OCI-LY7 (cell line): ENCODE results near the gene CCDC192. TPM values are rescaled to one million over a fixed set of nuclear protein-coding genes. Genes with fewer than 3 reads are reported as not detected.

ENCODE experiments used
- BruUV-seq: library from RNA; stranded (reverse); fragments of 400-500 nt; replicated peaks from 2 replicates; lab custom pipeline; 2021; lab: Mats Ljungman, UMichigan
- CTCF ChIA-PET: fragments of 300-600 bp; sonication (Branson Sonifier 250); formaldehyde crosslinking; loops from one replicate; lab custom pipeline; 2022; ENCODE audit warnings: antibody characterized with exemption; ENCODE audit not compliant: unreplicated experiment; lab: Charles Lee
- POLR2A ChIA-PET: fragments of 300-600 bp; sonication (Branson Sonifier 250); formaldehyde crosslinking; loops from one replicate; lab custom pipeline; 2022; ENCODE audit warnings: antibody characterized with exemption; lab: Charles Lee
- DNase-seq: peaks from one replicate; pipeline ENCODE4 v3.0.0-alpha.2; 2015; ENCODE audit warnings: low spot score
- H2AFZ ChIP-seq: fragments of 200-600 bp; sonication (generic), shearing (Covaris generic); 2 replicates; pipeline ENCODE4 v1.6.1; 2014; ENCODE audit warnings: mild to moderate bottlenecking, antibody characterized with exemption, low read length, moderate library complexity
- H3K27ac ChIP-seq: fragments of 200-600 bp; sonication (generic); 2 replicates; pipeline ENCODE4 v1.5.1; 2014; ENCODE audit warnings: mixed run types, low read depth, mild to moderate bottlenecking, moderate library complexity, low read length, inconsistent platforms; ENCODE audit not compliant: poor library complexity, severe bottlenecking
- H3K36me3 ChIP-seq: fragments of 200-600 bp; sonication (generic); 2 replicates; pipeline ENCODE4 v1.6.1; 2014; ENCODE audit warnings: mild to moderate bottlenecking, antibody characterized with exemption, low read length, moderate library complexity, mixed read lengths; ENCODE audit not compliant: insufficient read depth
- H3K4me1 ChIP-seq: fragments of 200-600 bp; sonication (generic); 2 replicates; pipeline ENCODE4 v1.5.1; 2014; ENCODE audit warnings: mild to moderate bottlenecking, low read length; ENCODE audit not compliant: insufficient read depth, poor library complexity, severe bottlenecking
- H3K4me2 ChIP-seq: fragments of 200-600 bp; sonication (generic); 2 replicates; pipeline ENCODE4 v1.6.1; 2014; ENCODE audit warnings: mild to moderate bottlenecking, low read length
- H3K4me3 ChIP-seq: fragments of 200-600 bp; sonication (generic); 2 replicates; pipeline ENCODE4 v1.5.1; 2014; ENCODE audit warnings: mild to moderate bottlenecking, low read depth, low read length; ENCODE audit not compliant: poor library complexity, severe bottlenecking
- H3K79me2 ChIP-seq: fragments of 200-600 bp; sonication (generic); 2 replicates; pipeline ENCODE4 v1.6.1; 2016; ENCODE audit warnings: low read depth, mild to moderate bottlenecking, low read length, moderate library complexity, mixed read lengths; ENCODE audit not compliant: insufficient read depth
- H3K9me2 ChIP-seq: fragments of 200-600 bp; sonication (generic); 2 replicates; pipeline ENCODE4 v1.6.1; 2016; ENCODE audit warnings: mild to moderate bottlenecking, low read length, mixed read lengths; ENCODE audit not compliant: insufficient read depth
- H3K9me3 ChIP-seq: fragments of 200-600 bp; sonication (generic); 2 replicates; pipeline ENCODE4 v1.6.1; 2014; ENCODE audit warnings: mild to moderate bottlenecking, mixed run types, low read length, mixed read lengths
- H4K20me1 ChIP-seq: fragments of 200-600 bp; sonication (generic); 2 replicates; pipeline ENCODE4 v1.6.1; 2014; ENCODE audit warnings: mild to moderate bottlenecking, antibody characterized with exemption, low read length, moderate library complexity, mixed read lengths; ENCODE audit not compliant: insufficient read depth
- CTCF ChIP-seq: fragments of 200-600 bp; sonication (generic); conservative IDR thresholded peaks from 2 replicates; pipeline ENCODE4 v1.5.1; 2014; ENCODE audit warnings: mild to moderate bottlenecking, antibody characterized with exemption, low read length, moderate library complexity, mixed read lengths
- EZH2phosphoT487 ChIP-seq: fragments of 200-600 bp; sonication (generic); IDR thresholded peaks from 2 replicates; pipeline ENCODE4 v1.6.1; 2018; ENCODE audit warnings: low read depth, borderline replicate concordance, mild to moderate bottlenecking, mixed run types, antibody characterized with exemption, low read length, moderate library complexity, mixed read lengths
- intact Hi-C: fragments of 100-400 bp; cut with micrococcal nuclease; formaldehyde crosslinking; loops from one replicate; pipeline ENCODE4 v1.10.0; 2022; ENCODE audit not compliant: unreplicated experiment
- total RNA-seq, 2 experiments: library from RNA; depleted of rRNA in 1 of 2; stranded (reverse); fragments of >200 nt in 1 of 2; shearing (Covaris generic) in 1 of 2; gene quantifications; 2 replicates each; pipeline ENCODE4 v1.2.3, GENCODE V29; 2014 to 2022

CCDC192 gene
- total RNA-seq, 2 experiments from 2014 or later: not detected

- intact Hi-C loops: loop anchor here (5.0 kb wide), 1 partner anchor 174 kb away; the partner anchor contains the start of gene SLC12A2
- POLR2A ChIA-PET: interaction anchor here (0.7 kb wide), 2 partner anchors 13 to 170 kb away, joined by 3 read pairs; no protein-coding TSS in a partner anchor
- Histone ChIP-seq H2AFZ (no peak overlapping the region), H3K79me2 (no peaks in the 10 kb centered on the region), H3K36me3 (no peaks in the 10 kb centered on the region), H3K4me2 (no peak overlapping the region), H3K9me3 (no peaks in the 10 kb centered on the region), H4K20me1 (no peaks in the 10 kb centered on the region), H3K4me3 (no peak overlapping the region), H3K4me1 (no peaks in the 10 kb centered on the region), H3K27ac (no peak overlapping the region), H3K9me2 (no peaks in the 10 kb centered on the region)
- BruUV-seq: no TSS peak
- CTCF ChIA-PET: no interaction called here
- TF ChIP-seq CTCF (0 out of 2 replicates have a peak, but pooled peaks have one; percentile 16), EZH2phosphoT487 (no peak)
- peak; percentile 5 for DNase-seq
These were observed 204.7 kb downstream of the CCDC192 start for GRCh38 chr5:127907907-127908306.

- no peaks in the 10 kb centered on the region for H3K79me2 ChIP-seq
- CTCF ChIA-PET: no interaction called here
- POLR2A ChIA-PET: interaction anchor here (0.8 to 1.9 kb wide), 2 partner anchors 12 to 169 kb away, joined by 3 to 4 read pairs; no protein-coding TSS in a partner anchor
These were observed 205.9 kb downstream of the CCDC192 start for GRCh38 chr5:127909066-127909465.

More at GRCh38 chr5:127909066-127909465, 205.9 kb downstream of the CCDC192 start:
- peak; percentile 41 for DNase-seq
- H3K4me2 ChIP-seq: no peak overlapping the region
- H3K36me3 ChIP-seq: no peaks in the 10 kb centered on the region
- no TSS peak for BruUV-seq
- no peaks in the 10 kb centered on the region for H3K9me3 ChIP-seq
- H3K4me3 ChIP-seq: no peak overlapping the region
- no peaks in the 10 kb centered on the region for H3K4me1 ChIP-seq
- no peak overlapping the region for H3K27ac ChIP-seq
- intact Hi-C loops: loop anchor here (5.0 kb wide), 1 partner anchor 173 kb away; the partner anchor contains the start of gene SLC12A2
- H2AFZ ChIP-seq: no peak overlapping the region
- TF ChIP-seq EZH2phosphoT487 (no peak), CTCF (peak; percentile 70)
- H4K20me1 ChIP-seq: no peaks in the 10 kb centered on the region
- H3K9me2 ChIP-seq: no peaks in the 10 kb centered on the region
